Measurements from ENCODE around the gene PTPRT.

- TF ChIP-seq POLR2A (IDR thresholded peaks at IDR 0.05) (no peak), CTCF (IDR thresholded peaks at IDR 0.05) (no peak)
Measured at GRCh38 chr20:43210901-43211300, 21.2 kb upstream of the PTPRT start.
